Hepatocyte (in vitro differentiated cells): Measurements from ENCODE around the gene IL20RB.

Source experiments
- EZH2 ChIP-seq: fragments of 200-600 bp; sonication (generic); IDR thresholded peaks from 2 replicates; pipeline ENCODE4 v1.6.1; 2016; ENCODE audit warnings: antibody characterized with exemption, mild to moderate bottlenecking, borderline replicate concordance
- EZH2phosphoT487 ChIP-seq: fragments of 200-600 bp; sonication (generic); IDR thresholded peaks from one replicate; pipeline ENCODE4 v1.6.1; 2018; ENCODE audit warnings: antibody characterized with exemption, mild to moderate bottlenecking, low read depth, moderate library complexity; ENCODE audit not compliant: unreplicated experiment, severe bottlenecking
- TF ChIP-seq, protein P1 (sequence below): fragments of 200-600 bp; sonication (generic); IDR thresholded peaks from 2 replicates; pipeline ENCODE4 v1.5.1; 2016; ENCODE audit warnings: antibody characterized with exemption, mild to moderate bottlenecking; ENCODE audit not compliant: poor library complexity

- TF ChIP-seq, protein P1, sequence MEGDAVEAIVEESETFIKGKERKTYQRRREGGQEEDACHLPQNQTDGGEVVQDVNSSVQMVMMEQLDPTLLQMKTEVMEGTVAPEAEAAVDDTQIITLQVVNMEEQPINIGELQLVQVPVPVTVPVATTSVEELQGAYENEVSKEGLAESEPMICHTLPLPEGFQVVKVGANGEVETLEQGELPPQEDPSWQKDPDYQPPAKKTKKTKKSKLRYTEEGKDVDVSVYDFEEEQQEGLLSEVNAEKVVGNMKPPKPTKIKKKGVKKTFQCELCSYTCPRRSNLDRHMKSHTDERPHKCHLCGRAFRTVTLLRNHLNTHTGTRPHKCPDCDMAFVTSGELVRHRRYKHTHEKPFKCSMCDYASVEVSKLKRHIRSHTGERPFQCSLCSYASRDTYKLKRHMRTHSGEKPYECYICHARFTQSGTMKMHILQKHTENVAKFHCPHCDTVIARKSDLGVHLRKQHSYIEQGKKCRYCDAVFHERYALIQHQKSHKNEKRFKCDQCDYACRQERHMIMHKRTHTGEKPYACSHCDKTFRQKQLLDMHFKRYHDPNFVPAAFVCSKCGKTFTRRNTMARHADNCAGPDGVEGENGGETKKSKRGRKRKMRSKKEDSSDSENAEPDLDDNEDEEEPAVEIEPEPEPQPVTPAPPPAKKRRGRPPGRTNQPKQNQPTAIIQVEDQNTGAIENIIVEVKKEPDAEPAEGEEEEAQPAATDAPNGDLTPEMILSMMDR, result no peak
- TF ChIP-seq EZH2phosphoT487 (no peak), EZH2 (no peak)
Observed at GRCh38 chr3:136979684-136980083, 21.9 kb downstream of the IL20RB start.
